ENCODE results near the gene DOCK10.

The DOCK10 gene

DNA sequence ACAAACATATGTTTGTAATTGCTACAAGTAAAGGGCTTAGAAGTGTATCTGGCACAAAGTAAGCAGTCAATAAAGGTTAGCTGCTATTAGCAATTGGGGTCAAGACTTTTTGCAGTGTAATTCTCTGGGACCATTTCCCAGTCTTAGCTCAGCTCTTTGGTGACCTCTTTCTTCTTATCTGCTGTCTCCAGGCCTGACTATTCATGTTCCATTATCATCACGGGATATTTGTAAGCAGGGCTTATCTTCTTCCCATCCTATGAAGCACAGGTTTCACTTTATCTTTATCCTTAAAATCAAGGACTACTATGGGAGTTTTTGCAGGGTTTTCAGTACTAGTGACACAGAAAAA is 131.7 kb downstream of the DOCK10 start:
- no peak overlapping the region for H3K4me3 ChIP-seq (ENCODE audit: low read depth, low read length)
- DNase-seq (ENCODE audit: low read depth): no peak
- TF ChIP-seq CTCF (IDR thresholded peaks at IDR 0.05; ENCODE audit: control insufficient read depth, extremely low read depth, insufficient read depth): no peak

DNA sequence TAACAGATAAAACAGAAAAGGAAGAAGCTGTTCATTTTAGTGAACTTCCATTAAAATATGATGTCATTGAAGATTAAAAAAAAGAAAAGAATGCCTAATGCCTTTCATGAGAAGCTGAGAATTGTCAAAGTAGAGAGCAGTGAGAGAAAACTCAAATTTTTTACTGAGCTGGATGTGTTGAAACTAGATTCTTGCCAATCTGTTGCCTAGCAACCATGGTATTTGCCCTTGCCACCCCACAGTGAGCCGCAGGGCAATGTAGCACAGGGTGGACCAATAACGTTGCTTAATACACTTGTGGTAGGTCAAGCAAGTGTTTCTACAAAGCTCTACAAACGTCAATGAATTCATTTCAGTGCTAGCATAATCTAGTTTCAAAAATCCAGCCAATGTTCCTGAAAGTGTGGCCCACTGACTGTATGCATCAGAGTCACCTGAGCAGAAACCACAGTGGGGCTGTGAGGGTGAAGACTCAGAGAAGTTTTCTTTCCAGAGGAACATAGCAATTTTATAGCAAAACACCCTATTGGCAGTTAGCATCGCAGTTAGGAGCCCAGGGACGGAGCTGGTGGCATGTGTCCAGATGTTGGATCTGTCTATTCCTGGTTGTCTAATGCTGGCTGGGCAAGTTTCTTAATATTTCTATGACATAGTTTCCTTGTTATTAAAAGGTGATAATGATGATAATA is 132.2 kb downstream of the DOCK10 start:
- H3K4me3 ChIP-seq (ENCODE audit: low read depth, low read length): no peak overlapping the region
- DNase-seq (ENCODE audit: low read depth): peak; percentile 80
- TF ChIP-seq CTCF (IDR thresholded peaks at IDR 0.05; ENCODE audit: control insufficient read depth, extremely low read depth, insufficient read depth): no peak

DNA sequence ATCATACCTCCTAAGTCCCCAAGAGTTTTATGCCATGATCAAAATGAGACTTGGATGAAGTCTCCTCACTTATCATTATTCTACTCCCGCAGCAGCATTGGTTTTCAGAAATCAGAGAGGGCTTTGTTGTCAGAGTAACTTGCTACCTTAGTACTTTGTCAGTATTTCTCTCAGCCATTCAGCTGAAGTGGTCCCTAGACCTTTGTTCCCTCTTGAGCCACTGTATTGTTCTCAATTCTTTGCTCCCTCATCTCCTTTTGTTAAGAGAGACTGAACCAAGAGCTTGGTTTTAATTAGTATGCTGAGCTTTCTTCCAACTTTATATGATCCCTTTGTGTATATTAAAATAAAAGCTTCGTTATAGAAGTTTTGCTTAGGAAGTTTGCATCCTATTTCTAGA is 133.4 kb downstream of the DOCK10 start:
- no peak for DNase-seq (ENCODE audit: low read depth)
- no peak for TF ChIP-seq CTCF (IDR thresholded peaks at IDR 0.05; ENCODE audit: control insufficient read depth, extremely low read depth, insufficient read depth)
- H3K4me3 ChIP-seq (ENCODE audit: low read depth, low read length): no peak overlapping the region

DNA sequence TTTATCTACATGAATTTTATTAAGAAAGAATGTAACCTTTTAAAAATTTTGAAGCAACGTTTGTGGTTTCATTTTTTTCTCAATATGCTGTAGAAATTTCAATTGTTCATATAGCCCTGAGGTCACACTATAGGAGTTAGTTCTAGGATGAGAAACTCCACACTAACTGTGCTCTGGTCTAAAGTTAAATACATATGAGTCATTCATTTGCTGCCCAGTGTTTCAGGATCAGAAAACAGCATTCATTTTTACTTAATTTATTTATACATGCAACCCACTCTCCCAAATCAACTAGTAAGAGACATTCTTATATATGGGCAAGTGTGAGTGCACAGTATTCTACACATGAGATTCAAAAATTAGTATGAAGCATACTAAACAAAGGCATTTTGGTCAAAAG is 137.9 kb downstream of the DOCK10 start:
- H3K4me3 ChIP-seq (ENCODE audit: low read depth, low read length): no peak overlapping the region
- no peak for TF ChIP-seq CTCF (IDR thresholded peaks at IDR 0.05; ENCODE audit: control insufficient read depth, extremely low read depth, insufficient read depth)
- DNase-seq (ENCODE audit: low read depth): no peak

GRCh38 chr2:224903621-224904020 is 138.6 kb downstream of the DOCK10 start:
- no peak for DNase-seq (ENCODE audit: low read depth)
- no peak overlapping the region for H3K4me3 ChIP-seq (ENCODE audit: low read depth, low read length)
- TF ChIP-seq CTCF (IDR thresholded peaks at IDR 0.05; ENCODE audit: control insufficient read depth, extremely low read depth, insufficient read depth): no peak

DNA sequence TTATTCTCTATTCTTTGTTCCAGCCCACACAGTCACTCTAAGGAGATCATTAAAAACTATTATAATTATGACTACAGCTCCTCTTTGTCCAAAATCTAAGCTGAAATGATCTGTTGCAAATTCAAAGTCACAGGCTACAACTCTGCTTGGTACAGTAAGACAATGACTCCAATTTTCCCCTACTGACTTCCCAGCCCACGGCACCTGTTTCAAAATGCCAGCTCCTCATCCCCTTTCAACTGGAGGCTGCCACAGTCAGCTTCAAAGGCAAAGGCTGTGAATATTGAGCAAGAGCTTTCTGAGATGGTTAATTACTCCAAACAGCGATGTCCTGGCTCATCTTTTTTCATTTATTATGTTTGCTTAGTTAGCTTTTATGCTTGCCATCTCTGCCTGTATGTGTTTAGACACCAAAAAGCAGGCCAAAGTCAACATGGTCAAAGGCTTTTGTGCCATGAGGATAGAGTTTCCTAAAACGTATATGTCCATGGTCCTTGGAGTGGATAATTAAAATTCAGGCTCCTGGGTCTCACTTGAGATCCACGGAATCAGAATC is 141.1 kb downstream of the DOCK10 start:
- no peak for TF ChIP-seq CTCF (IDR thresholded peaks at IDR 0.05; ENCODE audit: control insufficient read depth, extremely low read depth, insufficient read depth)
- DNase-seq (ENCODE audit: low read depth): peak; percentile 81
- H3K4me3 ChIP-seq (ENCODE audit: low read depth, low read length): no peak overlapping the region

DNA sequence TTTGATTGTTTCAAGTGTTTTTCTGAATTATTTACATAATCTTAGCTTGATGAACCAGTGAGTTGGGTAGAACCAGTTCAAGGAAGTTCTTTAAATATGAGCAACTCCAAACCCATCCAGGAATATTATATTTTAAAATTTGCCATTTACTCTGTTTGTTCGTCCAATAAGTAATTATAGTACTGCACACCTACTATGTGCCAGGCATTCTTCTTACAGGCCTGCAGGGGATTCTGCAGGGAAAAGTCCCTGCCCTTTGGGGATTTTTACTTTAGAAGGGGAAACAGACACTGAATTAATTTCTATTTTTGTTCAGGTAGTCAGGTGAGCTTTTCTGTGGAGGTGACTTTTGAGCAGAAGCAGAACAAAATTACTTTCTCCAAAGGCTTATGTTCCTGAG is 146.9 kb downstream of the DOCK10 start:
- DNase-seq (ENCODE audit: low read depth): no peak
- no peak overlapping the region for H3K4me3 ChIP-seq (ENCODE audit: low read depth, low read length)
- TF ChIP-seq CTCF (IDR thresholded peaks at IDR 0.05; ENCODE audit: control insufficient read depth, extremely low read depth, insufficient read depth): no peak
